ENCODE measurements around the gene PYGO2. TPM values are rescaled to one million over a fixed set of nuclear protein-coding genes. Genes with fewer than 3 reads are reported as not detected.

Gene PYGO2
- total and polyA plus RNA-seq, 2 of the 8 experiments (the other 6 are each of a cell fraction or from before 2014, with no cell fraction given), result 31.0 to 31.6 TPM

DNA sequence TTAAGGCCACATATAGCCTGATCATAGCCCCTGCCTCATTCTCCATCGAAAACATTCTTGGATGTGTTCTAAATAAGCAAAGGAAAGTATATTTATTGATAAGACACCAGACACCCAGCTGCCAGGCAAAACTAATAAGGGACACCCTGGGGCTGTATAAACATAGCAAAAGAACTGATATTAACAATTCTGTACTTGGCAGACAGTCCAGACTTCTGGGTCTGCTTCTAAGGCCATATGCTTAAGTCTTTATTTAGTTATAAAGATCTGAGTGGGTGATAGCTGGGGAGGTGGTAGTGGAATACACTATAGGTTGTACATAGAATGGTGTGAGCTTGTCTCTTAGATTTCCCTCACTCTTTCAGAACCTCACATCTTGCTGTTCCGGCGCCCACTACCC lies 16.8 kb upstream of the PYGO2 start:
- Histone ChIP-seq H4K5ac (ENCODE audit: insufficient read length, low read depth, low read length) (no peak overlapping the region), H3K18ac (ENCODE audit: extremely low read depth, low read length) (no peak overlapping the region), H2BK120ac (replicated peaks; ENCODE audit: low read depth, low read length) (no peak overlapping the region), H3K27me3 (replicated peaks in 1 of 4; ENCODE audit: control insufficient read depth in 3 of 4, extremely low read depth in 1 of 4, insufficient read depth in 3 of 4, low read length in 3 of 4) (no peaks in the 10 kb centered on the region), H3K36me3 (ENCODE audit: control insufficient read depth in 2 of 4, insufficient read depth in 4 of 4, low read length in 3 of 4) (peaks cover 9 to 30% (median 17%) of the 10 kb centered on the region in 4 experiments), H4K8ac (ENCODE audit: extremely low read depth, insufficient read depth, low read length) (no peak overlapping the region), H2BK15ac (ENCODE audit: low read length) (no peak overlapping the region), H3K14ac (ENCODE audit: insufficient read length) (no peak overlapping the region), H2BK20ac (ENCODE audit: low read length) (no peak overlapping the region), H3K4me1 (replicated peaks in 1 of 4; ENCODE audit: control insufficient read depth in 3 of 4, insufficient read depth in 4 of 4, low read length in 3 of 4) (peaks cover 0 to 9% (median 4%) of the 10 kb centered on the region in 4 experiments; a peak in 3 of 7 replicates), H2AFZ (ENCODE audit: low read length) (no peak overlapping the region), H3K79me2 (ENCODE audit: control insufficient read depth in 1 of 2, insufficient read depth in 2 of 2, low read length in 2 of 2) (peaks cover 19 to 55% of the 10 kb centered on the region in 2 experiments), H4K91ac (replicated peaks; ENCODE audit: insufficient read length, low read length) (no peak overlapping the region), H3K9me3 (ENCODE audit: insufficient read depth in 2 of 2, low read depth in 1 of 2, low read length in 1 of 2) (no peaks in the 10 kb centered on the region), H3K23me2 (ENCODE audit: low read depth, low read length) (peaks cover 10% of the 10 kb centered on the region), H3K27ac (ENCODE audit: low read depth, low read length) (no peak overlapping the region), H3K4me3 (ENCODE audit: extremely low read depth in 1 of 4, insufficient read depth in 2 of 4, low read depth in 3 of 4, low read length in 4 of 4) (no peak overlapping the region), H3K79me1 (ENCODE audit: low read depth, low read length) (no peaks in the 10 kb centered on the region; the same call in 1 of the 2 replicates), H3K9ac (replicated peaks in 1 of 4; ENCODE audit: extremely low read depth in 1 of 4, low read depth in 3 of 4, low read length in 3 of 4) (no peak overlapping the region), H2BK12ac (ENCODE audit: low read depth, low read length) (no peak overlapping the region), H2BK5ac (ENCODE audit: low read depth, low read length) (no peak overlapping the region), H3K56ac (replicated peaks; ENCODE audit: insufficient read length, low read depth, low read length) (no peak overlapping the region), H2AK5ac (ENCODE audit: low read depth, low read length) (no peak overlapping the region), H4K20me1 (replicated peaks in 1 of 2; ENCODE audit: control insufficient read depth in 1 of 2, insufficient read depth in 2 of 2, low read length in 2 of 2) (peaks cover 2 to 8% of the 10 kb centered on the region in 2 experiments), H3K4me2 (ENCODE audit: insufficient read depth in 1 of 2, low read depth in 2 of 2, low read length in 2 of 2) (no peak overlapping the region), H3K23ac (ENCODE audit: insufficient read length) (no peak overlapping the region), H3K4ac (replicated peaks; ENCODE audit: insufficient read length, low read depth, low read length) (no peak overlapping the region)
- FAIRE-seq (no peak), DNase-seq (ENCODE audit: low read depth in 1 of 2, low spot score in 2 of 2) (no peak)
- ChIA-PET POLR2A (ENCODE audit: partially characterized antibody) (interaction anchor here (7.1 to 42.8 kb wide), 3 partner anchors 6 to 20 kb away, joined by 164 to 702 read pairs (median 662); partner anchors contain the start of genes CKS1B, LENEP, PBXIP1 and PYGO2), CTCF (ENCODE audit: partially characterized antibody) (interaction anchor here (20.6 kb wide), 1 partner anchor 18 kb away, joined by 334 read pairs; the partner anchor contains the start of gene LENEP)
- 90% methylated on average over 3 of the region's 3 CpGs; no CpG with 5 or more reads in 1 of the 2 experiments for WGBS, 2 experiments (ENCODE audit: extremely low coverage in 1 of 2, insufficient coverage in 1 of 2, insufficient read length in 1 of 2, insufficient replicate concordance in 2 of 2, low coverage in 1 of 2, low lambda C conversion rate in 2 of 2, missing lambda C conversion rate in 1 of 2)
- TF ChIP-seq FOSL1 (IDR thresholded peaks at IDR 0.05; ENCODE audit: insufficient read depth, low read depth, low read length), result no peak

All from H1 (cell line).